Testis (tissue), 2 donors: ENCODE measurements around the gene GDAP1L1.

Experiments
- POLR2A ChIP-seq: fragments of 450-650 bp; IDR thresholded peaks from one replicate; pipeline ENCODE4 v1.6.1; 2017; ENCODE audit warnings: antibody characterized with exemption, mild to moderate bottlenecking, moderate library complexity
- TF ChIP-seq, protein P1 (sequence below), 3 experiments: fragments of 450-650 bp in 2 of 3; fragments of 200-600 bp in 1 of 3; sonication (generic) in 1 of 3; IDR thresholded peaks; one replicate each; pipeline ENCODE4 v1.5.1; 2016 to 2019; ENCODE audit warnings: antibody characterized with exemption in 3 of 3, mild to moderate bottlenecking in 2 of 3, moderate library complexity in 1 of 3

- no peak for TF ChIP-seq POLR2A
- TF ChIP-seq, protein P1, sequence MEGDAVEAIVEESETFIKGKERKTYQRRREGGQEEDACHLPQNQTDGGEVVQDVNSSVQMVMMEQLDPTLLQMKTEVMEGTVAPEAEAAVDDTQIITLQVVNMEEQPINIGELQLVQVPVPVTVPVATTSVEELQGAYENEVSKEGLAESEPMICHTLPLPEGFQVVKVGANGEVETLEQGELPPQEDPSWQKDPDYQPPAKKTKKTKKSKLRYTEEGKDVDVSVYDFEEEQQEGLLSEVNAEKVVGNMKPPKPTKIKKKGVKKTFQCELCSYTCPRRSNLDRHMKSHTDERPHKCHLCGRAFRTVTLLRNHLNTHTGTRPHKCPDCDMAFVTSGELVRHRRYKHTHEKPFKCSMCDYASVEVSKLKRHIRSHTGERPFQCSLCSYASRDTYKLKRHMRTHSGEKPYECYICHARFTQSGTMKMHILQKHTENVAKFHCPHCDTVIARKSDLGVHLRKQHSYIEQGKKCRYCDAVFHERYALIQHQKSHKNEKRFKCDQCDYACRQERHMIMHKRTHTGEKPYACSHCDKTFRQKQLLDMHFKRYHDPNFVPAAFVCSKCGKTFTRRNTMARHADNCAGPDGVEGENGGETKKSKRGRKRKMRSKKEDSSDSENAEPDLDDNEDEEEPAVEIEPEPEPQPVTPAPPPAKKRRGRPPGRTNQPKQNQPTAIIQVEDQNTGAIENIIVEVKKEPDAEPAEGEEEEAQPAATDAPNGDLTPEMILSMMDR (IDR thresholded peaks at IDR 0.05), result no peak
Measured at GRCh38 chr20:44280387-44280786, 33.3 kb downstream of the GDAP1L1 start.
